ENCODE data around the gene MSH6. TPM values are rescaled to one million over a fixed set of nuclear protein-coding genes. Genes with fewer than 3 reads are reported as not detected.

MSH6 gene
- total and polyA plus RNA-seq, 9 of the 15 experiments (the other 6 are each of a cell fraction or from before 2014, with no cell fraction given): 15.3 to 147 (median 80.5) TPM

DNA sequence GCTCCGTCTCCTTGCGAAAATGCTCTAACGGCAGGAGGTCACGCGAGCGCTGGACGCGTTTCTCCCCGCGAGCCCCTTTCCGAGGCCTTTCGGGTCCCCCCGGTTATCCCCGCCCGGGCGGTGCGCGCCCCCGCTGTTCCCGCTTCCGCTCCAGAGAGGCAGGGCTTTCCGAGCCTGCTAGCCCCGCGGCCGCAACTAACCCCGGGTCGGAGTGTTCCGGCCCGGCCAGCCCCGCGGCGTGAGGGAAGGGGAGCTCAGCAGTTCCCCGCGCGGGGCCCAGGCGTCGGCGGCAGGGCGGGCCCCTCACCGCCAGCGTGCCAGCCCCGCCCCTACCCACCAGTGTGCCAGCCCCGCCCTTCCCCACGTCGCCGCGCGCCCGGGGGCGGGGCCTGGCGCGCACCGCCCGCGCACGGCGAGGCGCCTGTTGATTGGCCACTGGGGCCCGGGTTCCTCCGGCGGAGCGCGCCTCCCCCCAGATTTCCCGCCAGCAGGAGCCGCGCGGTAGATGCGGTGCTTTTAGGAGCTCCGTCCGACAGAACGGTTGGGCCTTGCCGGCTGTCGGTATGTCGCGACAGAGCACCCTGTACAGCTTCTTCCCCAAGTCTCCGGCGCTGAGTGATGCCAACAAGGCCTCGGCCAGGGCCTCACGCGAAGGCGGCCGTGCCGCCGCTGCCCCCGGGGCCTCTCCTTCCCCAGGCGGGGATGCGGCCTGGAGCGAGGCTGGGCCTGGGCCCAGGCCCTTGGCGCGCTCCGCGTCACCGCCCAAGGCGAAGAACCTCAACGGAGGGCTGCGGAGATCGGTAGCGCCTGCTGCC lies at the start of gene MSH6 (continued):
- TF ChIP-seq POLR2H (tag; IDR thresholded peaks at IDR 0.05; ENCODE audit: low read depth) (peak; percentile 78), FOXA3 (CRISPR knock-in tag; conservative IDR thresholded peaks at IDR 0.05 in 1 of 2, IDR thresholded peaks at IDR 0.05 in 1 of 2) (no peak), SAP30 (IDR thresholded peaks at IDR 0.05; ENCODE audit: borderline replicate concordance, insufficient read depth, low read depth, low read length, poor library complexity, severe bottlenecking) (no peak), XRCC4 (IDR thresholded peaks at IDR 0.05; ENCODE audit: extremely low read depth, insufficient read depth, insufficient read length) (no peak), PPARD (CRISPR knock-in tag; IDR thresholded peaks at IDR 0.05) (no peak), XRCC3 (IDR thresholded peaks at IDR 0.05) (no peak), ZC3H4 (CRISPR knock-in tag; IDR thresholded peaks at IDR 0.05; ENCODE audit: borderline replicate concordance) (no peak), GATAD2A (IDR thresholded peaks at IDR 0.05) (no peak; the same call in 1 of the 2 replicates), POLR2A (conservative IDR thresholded peaks at IDR 0.05) (peak; percentile 87), EP300 (IDR thresholded peaks at IDR 0.05; ENCODE audit: low read length) (no peak), MTF1 (CRISPR knock-in tag; IDR thresholded peaks at IDR 0.05; ENCODE audit: borderline replicate concordance) (no peak), RBFOX2 (IDR thresholded peaks at IDR 0.05; ENCODE audit: low read depth, low read length) (peak; percentile 95), ZSCAN32 (CRISPR knock-in tag; IDR thresholded peaks at IDR 0.05) (no peak), BRD9 (IDR thresholded peaks at IDR 0.05; ENCODE audit: low read depth, partially characterized antibody) (no peak), JUNB (CRISPR knock-in tag; conservative IDR thresholded peaks at IDR 0.05) (no peak), POLR2AphosphoS5 (IDR thresholded peaks at IDR 0.05; ENCODE audit: control insufficient read depth, insufficient read depth, low read depth, low read length) (peak; percentile 89), FOS (IDR thresholded peaks at IDR 0.05; ENCODE audit: extremely low read depth, insufficient read length) (no peak), TAF15 (IDR thresholded peaks at IDR 0.05; ENCODE audit: low read depth, low read length) (no peak), HIVEP1 (CRISPR knock-in tag; IDR thresholded peaks at IDR 0.05) (0 out of 2 replicates have a peak, but pooled peaks have one; percentile 42), NFIC (IDR thresholded peaks at IDR 0.05) (no peak; the same call in none of the 2 replicates)
- TF ChIP-seq, protein P1, sequence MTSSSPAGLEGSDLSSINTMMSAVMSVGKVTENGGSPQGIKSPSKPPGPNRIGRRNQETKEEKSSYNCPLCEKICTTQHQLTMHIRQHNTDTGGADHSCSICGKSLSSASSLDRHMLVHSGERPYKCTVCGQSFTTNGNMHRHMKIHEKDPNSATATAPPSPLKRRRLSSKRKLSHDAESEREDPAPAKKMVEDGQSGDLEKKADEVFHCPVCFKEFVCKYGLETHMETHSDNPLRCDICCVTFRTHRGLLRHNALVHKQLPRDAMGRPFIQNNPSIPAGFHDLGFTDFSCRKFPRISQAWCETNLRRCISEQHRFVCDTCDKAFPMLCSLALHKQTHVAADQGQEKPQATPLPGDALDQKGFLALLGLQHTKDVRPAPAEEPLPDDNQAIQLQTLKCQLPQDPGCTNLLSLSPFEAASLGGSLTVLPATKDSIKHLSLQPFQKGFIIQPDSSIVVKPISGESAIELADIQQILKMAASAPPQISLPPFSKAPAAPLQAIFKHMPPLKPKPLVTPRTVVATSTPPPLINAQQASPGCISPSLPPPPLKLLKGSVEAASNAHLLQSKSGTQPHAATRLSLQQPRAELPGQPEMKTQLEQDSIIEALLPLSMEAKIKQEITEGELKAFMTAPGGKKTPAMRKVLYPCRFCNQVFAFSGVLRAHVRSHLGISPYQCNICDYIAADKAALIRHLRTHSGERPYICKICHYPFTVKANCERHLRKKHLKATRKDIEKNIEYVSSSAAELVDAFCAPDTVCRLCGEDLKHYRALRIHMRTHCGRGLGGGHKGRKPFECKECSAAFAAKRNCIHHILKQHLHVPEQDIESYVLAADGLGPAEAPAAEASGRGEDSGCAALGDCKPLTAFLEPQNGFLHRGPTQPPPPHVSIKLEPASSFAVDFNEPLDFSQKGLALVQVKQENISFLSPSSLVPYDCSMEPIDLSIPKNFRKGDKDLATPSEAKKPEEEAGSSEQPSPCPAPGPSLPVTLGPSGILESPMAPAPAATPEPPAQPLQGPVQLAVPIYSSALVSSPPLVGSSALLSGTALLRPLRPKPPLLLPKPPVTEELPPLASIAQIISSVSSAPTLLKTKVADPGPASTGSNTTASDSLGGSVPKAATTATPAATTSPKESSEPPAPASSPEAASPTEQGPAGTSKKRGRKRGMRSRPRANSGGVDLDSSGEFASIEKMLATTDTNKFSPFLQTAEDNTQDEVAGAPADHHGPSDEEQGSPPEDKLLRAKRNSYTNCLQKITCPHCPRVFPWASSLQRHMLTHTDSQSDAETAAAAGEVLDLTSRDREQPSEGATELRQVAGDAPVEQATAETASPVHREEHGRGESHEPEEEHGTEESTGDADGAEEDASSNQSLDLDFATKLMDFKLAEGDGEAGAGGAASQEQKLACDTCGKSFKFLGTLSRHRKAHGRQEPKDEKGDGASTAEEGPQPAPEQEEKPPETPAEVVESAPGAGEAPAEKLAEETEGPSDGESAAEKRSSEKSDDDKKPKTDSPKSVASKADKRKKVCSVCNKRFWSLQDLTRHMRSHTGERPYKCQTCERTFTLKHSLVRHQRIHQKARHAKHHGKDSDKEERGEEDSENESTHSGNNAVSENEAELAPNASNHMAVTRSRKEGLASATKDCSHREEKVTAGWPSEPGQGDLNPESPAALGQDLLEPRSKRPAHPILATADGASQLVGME (CRISPR knock-in tag; IDR thresholded peaks at IDR 0.05): 0 out of 2 replicates have a peak, but pooled peaks have one; percentile 19
- TF ChIP-seq, protein P2, sequence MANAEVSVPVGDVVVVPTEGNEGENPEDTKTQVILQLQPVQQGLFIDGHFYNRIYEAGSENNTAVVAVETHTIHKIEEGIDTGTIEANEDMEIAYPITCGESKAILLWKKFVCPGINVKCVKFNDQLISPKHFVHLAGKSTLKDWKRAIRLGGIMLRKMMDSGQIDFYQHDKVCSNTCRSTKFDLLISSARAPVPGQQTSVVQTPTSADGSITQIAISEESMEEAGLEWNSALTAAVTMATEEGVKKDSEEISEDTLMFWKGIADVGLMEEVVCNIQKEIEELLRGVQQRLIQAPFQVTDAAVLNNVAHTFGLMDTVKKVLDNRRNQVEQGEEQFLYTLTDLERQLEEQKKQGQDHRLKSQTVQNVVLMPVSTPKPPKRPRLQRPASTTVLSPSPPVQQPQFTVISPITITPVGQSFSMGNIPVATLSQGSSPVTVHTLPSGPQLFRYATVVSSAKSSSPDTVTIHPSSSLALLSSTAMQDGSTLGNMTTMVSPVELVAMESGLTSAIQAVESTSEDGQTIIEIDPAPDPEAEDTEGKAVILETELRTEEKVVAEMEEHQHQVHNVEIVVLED (CRISPR knock-in tag; IDR thresholded peaks at IDR 0.05): peak; percentile 96
